H9 (cell line): Measurements from ENCODE around the gene TEX2. TPM values are rescaled to one million over a fixed set of nuclear protein-coding genes. Genes with fewer than 3 reads are reported as not detected.

Experiments used
- DNase-seq: peaks from one replicate; pipeline ENCODE4 v3.0.0-alpha.2; 2017
- H2AFZ ChIP-seq: one replicate; pipeline ENCODE4 v1.6.1; 2013; ENCODE audit warnings: mild to moderate bottlenecking, low read length, control low read depth, moderate library complexity
- H2AK5ac ChIP-seq: 2 replicates; pipeline ENCODE4 v1.6.1; 2013; ENCODE audit warnings: low read length, control low read depth, mixed read lengths; ENCODE audit not compliant: insufficient read length
- H2BK120ac ChIP-seq: one replicate; pipeline ENCODE4 v1.6.1; 2013; ENCODE audit warnings: low read depth, mild to moderate bottlenecking, low read length, control low read depth, inconsistent platforms; ENCODE audit not compliant: poor library complexity, severe bottlenecking
- H2BK12ac ChIP-seq: 2 replicates; pipeline ENCODE4 v1.6.1; 2013; ENCODE audit warnings: low read length, control low read depth, mixed read lengths, low read depth; ENCODE audit not compliant: insufficient read length
- H2BK15ac ChIP-seq: 2 replicates; pipeline ENCODE4 v1.6.1; 2013; ENCODE audit warnings: low read depth, low read length, control low read depth
- H2BK20ac ChIP-seq: one replicate; pipeline ENCODE4 v1.6.1; 2013; ENCODE audit warnings: low read depth, mild to moderate bottlenecking, low read length, control low read depth, inconsistent platforms; ENCODE audit not compliant: poor library complexity, severe bottlenecking
- H2BK5ac ChIP-seq: 2 replicates; pipeline ENCODE4 v1.6.1; 2013; ENCODE audit warnings: low read length, control low read depth, mixed read lengths; ENCODE audit not compliant: insufficient read length
- H3K14ac ChIP-seq: 2 replicates; pipeline ENCODE4 v1.6.1; 2013; ENCODE audit warnings: low read length, control low read depth; ENCODE audit not compliant: insufficient read depth
- H3K18ac ChIP-seq: 2 replicates; pipeline ENCODE4 v1.6.1; 2013; ENCODE audit warnings: low read depth, mild to moderate bottlenecking, mixed read lengths, low read length, control low read depth; ENCODE audit not compliant: insufficient read length
- H3K23ac ChIP-seq: 2 replicates; pipeline ENCODE4 v1.6.1; 2013; ENCODE audit warnings: low read length, control low read depth, mixed read lengths, low read depth; ENCODE audit not compliant: insufficient read length
- H3K23me2 ChIP-seq: 2 replicates; pipeline ENCODE4 v1.6.1; 2013; ENCODE audit warnings: low read depth, mild to moderate bottlenecking, mixed read lengths, low read length, control low read depth; ENCODE audit not compliant: insufficient read length, poor library complexity, severe bottlenecking
- H3K27ac ChIP-seq: 2 replicates; pipeline ENCODE4 v1.5.1; 2013; ENCODE audit warnings: low read length, control low read depth, mixed read lengths, low read depth; ENCODE audit not compliant: insufficient read length
- H3K27me3 ChIP-seq: 2 replicates; pipeline ENCODE4 v1.6.1; 2013; ENCODE audit warnings: low read length, control low read depth, inconsistent platforms; ENCODE audit not compliant: insufficient read depth
- H3K4ac ChIP-seq: 2 replicates; pipeline ENCODE4 v1.6.1; 2013; ENCODE audit warnings: low read depth, mild to moderate bottlenecking, control low read depth, inconsistent platforms, low read length, moderate library complexity
- H3K4me1 ChIP-seq: 2 replicates; pipeline ENCODE4 v1.6.1; 2013; ENCODE audit warnings: low read length, control low read depth, inconsistent platforms; ENCODE audit not compliant: insufficient read depth
- H3K4me2 ChIP-seq: 2 replicates; pipeline ENCODE4 v1.6.1; 2013; ENCODE audit warnings: low read length, control low read depth, mixed read lengths; ENCODE audit not compliant: insufficient read length, insufficient read depth
- H3K56ac ChIP-seq: 2 replicates; pipeline ENCODE4 v1.6.1; 2013; ENCODE audit warnings: low read depth, mild to moderate bottlenecking, mixed read lengths, low read length, control low read depth; ENCODE audit not compliant: insufficient read length
- H3K79me1 ChIP-seq: 2 replicates; pipeline ENCODE4 v1.6.1; 2013; ENCODE audit warnings: low read depth, mild to moderate bottlenecking, moderate library complexity, low read length, control low read depth, inconsistent platforms; ENCODE audit not compliant: insufficient read depth, poor library complexity, severe bottlenecking
- H3K79me2 ChIP-seq: 2 replicates; pipeline ENCODE4 v1.6.1; 2013; ENCODE audit warnings: low read length, control low read depth, inconsistent platforms; ENCODE audit not compliant: insufficient read depth
- H3K9ac ChIP-seq: 2 replicates; pipeline ENCODE4 v1.6.1; 2013; ENCODE audit warnings: low read length, control low read depth, mixed read lengths; ENCODE audit not compliant: insufficient read length; ENCODE audit errors: extremely low read depth
- H3K9me3 ChIP-seq: one replicate; pipeline ENCODE4 v1.6.1; 2013; ENCODE audit warnings: low read depth, low read length, inconsistent platforms; ENCODE audit not compliant: control insufficient read depth
- H3T11ph ChIP-seq: one replicate; pipeline ENCODE4 v1.6.1; 2013; ENCODE audit warnings: mild to moderate bottlenecking, low read length, control low read depth, inconsistent platforms
- H4K20me1 ChIP-seq: one replicate; pipeline ENCODE4 v1.6.1; 2013; ENCODE audit not compliant: control insufficient read depth, insufficient read length, insufficient read depth
- H4K5ac ChIP-seq: 2 replicates; pipeline ENCODE4 v1.6.1; 2013; ENCODE audit warnings: low read depth, mild to moderate bottlenecking, mixed read lengths, low read length, control low read depth; ENCODE audit not compliant: insufficient read length
- H4K8ac ChIP-seq: replicated peaks from 2 replicates; pipeline ENCODE4 v1.6.1; 2013; ENCODE audit warnings: low read length, control low read depth, mixed read lengths, low read depth; ENCODE audit not compliant: insufficient read length
- H4K91ac ChIP-seq: 2 replicates; pipeline ENCODE4 v1.6.1; 2013; ENCODE audit warnings: low read depth, mild to moderate bottlenecking, moderate library complexity, mixed read lengths, low read length, control low read depth; ENCODE audit not compliant: insufficient read length
- H3K27ac Mint-ChIP-seq, 3 experiments: 2 replicates in 2 of 3; 3 replicates in 1 of 3; pipeline ENCODE4 v1.8.0; 2020 to 2021; ENCODE audit warnings: mixed read lengths in 3 of 3, mild to moderate bottlenecking in 1 of 3, moderate library complexity in 1 of 3
- H3K27me3 Mint-ChIP-seq: 2 replicates; pipeline ENCODE4 v1.8.0; 2021; ENCODE audit warnings: low read depth, mild to moderate bottlenecking, moderate library complexity, mixed read lengths
- H3K36me3 Mint-ChIP-seq, 3 experiments: 2 replicates in 2 of 3; 3 replicates in 1 of 3; pipeline ENCODE4 v1.8.0; 2020 to 2021; ENCODE audit warnings: low read depth in 3 of 3, mixed read lengths in 3 of 3; ENCODE audit not compliant: insufficient read depth in 1 of 3
- H3K4me1 Mint-ChIP-seq, 2 experiments: 2 replicates each; pipeline ENCODE4 v1.8.0; 2020; ENCODE audit warnings: mixed read lengths in 2 of 2
- H3K4me3 Mint-ChIP-seq, 2 experiments: 2 replicates in 1 of 2; 3 replicates in 1 of 2; pipeline ENCODE4 v1.8.0; 2020 to 2021; ENCODE audit warnings: mild to moderate bottlenecking in 2 of 2, mixed read lengths in 2 of 2, moderate library complexity in 1 of 2
- H3K9me3 Mint-ChIP-seq, 2 experiments: 2 replicates in 1 of 2; 3 replicates in 1 of 2; pipeline ENCODE4 v1.8.0; 2020; ENCODE audit warnings: mild to moderate bottlenecking in 2 of 2, mixed read lengths in 2 of 2, moderate library complexity in 1 of 2
- CTCF ChIP-seq: fragments of 200-600 bp; sonication (generic); conservative IDR thresholded peaks from 3 replicates; pipeline ENCODE4 v1.8.0; 2021; ENCODE audit warnings: antibody characterized with exemption, mild to moderate bottlenecking
- WGBS: extraction: QIAGEN DNeasy Blood & Tissue Kit; methylation state at CpG from one replicate; pipeline ENCODE4 v1.1.7; 2013; ENCODE audit warnings: missing lambda C conversion rate, low lambda C conversion rate, mixed read lengths; ENCODE audit not compliant: insufficient read length; ENCODE audit errors: extremely low coverage; 5-methylcytosine and 5-hydroxymethylcytosine counted together
- total RNA-seq: library from RNA; stranded (reverse); gene quantifications from 2 replicates; pipeline ENCODE4 v1.2.1, GENCODE V29; 2021

The TEX2 gene
- total RNA-seq, 1 experiment from 2014 or later, result 12.2 TPM

- Histone ChIP-seq H3K9ac (no peak overlapping the region), H3K4ac (no peak overlapping the region), H3K56ac (no peak overlapping the region), H3K79me1 (no peaks in the 10 kb centered on the region), H3K27ac (no peak overlapping the region), H3K79me2 (no peaks in the 10 kb centered on the region), H3K14ac (no peak overlapping the region), H2AFZ (no peak overlapping the region), H3K23me2 (no peaks in the 10 kb centered on the region), H4K91ac (no peak overlapping the region), H2BK5ac (no peak overlapping the region), H2BK15ac (no peak overlapping the region), H4K5ac (no peak overlapping the region), H4K8ac (no peak overlapping the region), H3K27me3 (no peaks in the 10 kb centered on the region), H3K18ac (no peak overlapping the region), H3K4me1 (no peaks in the 10 kb centered on the region), H2BK12ac (no peak overlapping the region), H2BK20ac (no peak overlapping the region), H2BK120ac (no peak overlapping the region), H2AK5ac (no peak overlapping the region), H3K23ac (no peak overlapping the region), H3K4me2 (no peak overlapping the region), H3K9me3 (no peaks in the 10 kb centered on the region), H3T11ph (no peak overlapping the region), H4K20me1 (no peaks in the 10 kb centered on the region)
- H3K27ac Mint-ChIP-seq, result peak overlapping the region in 2 of 3 experiments; percentile 26 to 81; a peak in 2 of 7 replicates
- TF ChIP-seq CTCF, result no peak
- no peaks in the 10 kb centered on the region for H3K9me3 Mint-ChIP-seq
- no peaks in the 10 kb centered on the region; the same call in 1 of the 2 replicates for H3K27me3 Mint-ChIP-seq
- H3K4me3 Mint-ChIP-seq, result no peak overlapping the region
- DNase-seq, result no peak
- H3K4me1 Mint-ChIP-seq, result peaks cover 0 to 5% of the 10 kb centered on the region in 2 experiments; a peak in 1 of 4 replicates
- no CpG with 5 or more reads among the region's 3 CpGs for WGBS
- no peaks in the 10 kb centered on the region for H3K36me3 Mint-ChIP-seq
Observed at GRCh38 chr17:64278614-64279013, 15.6 kb upstream of the TEX2 start.
